Neutrophil (primary cell): ENCODE measurements around the gene CCL1.

ENCODE experiments used
- H3K27ac ChIP-seq: fragments of 200-600 bp; sonication (generic); 2 replicates; pipeline ENCODE4 v1.5.1; 2016; ENCODE audit warnings: mild to moderate bottlenecking, moderate library complexity
- H3K27me3 ChIP-seq: fragments of 200-600 bp; sonication (generic); 2 replicates; pipeline ENCODE4 v1.6.0; 2016; ENCODE audit warnings: mild to moderate bottlenecking
- H3K36me3 ChIP-seq: fragments of 200-600 bp; sonication (generic); 2 replicates; pipeline ENCODE4 v1.5.1; 2017
- H3K4me1 ChIP-seq, 2 experiments: fragments of 200-600 bp in 1 of 2; sonication (generic) in 1 of 2; 1 replicate in 1 of 2; 2 replicates in 1 of 2; pipeline versions ENCODE4 v1.5.1 to v1.6.1; 2013 to 2016; ENCODE audit warnings: low read depth in 1 of 2, low read length in 1 of 2, mild to moderate bottlenecking in 1 of 2, moderate library complexity in 1 of 2; ENCODE audit not compliant: control insufficient read depth in 1 of 2, insufficient read depth in 1 of 2
- H3K4me3 ChIP-seq, 2 experiments: fragments of 200-600 bp in 1 of 2; sonication (generic) in 1 of 2; 1 replicate in 1 of 2; 2 replicates in 1 of 2; pipeline ENCODE4 v1.5.1; 2013 to 2016; ENCODE audit warnings: low read depth in 1 of 2, low read length in 1 of 2, mild to moderate bottlenecking in 1 of 2, moderate library complexity in 1 of 2
- H3K9me3 ChIP-seq: fragments of 200-600 bp; sonication (generic); 2 replicates; pipeline ENCODE4 v1.5.1; 2016
- CTCF ChIP-seq: fragments of 200-600 bp; sonication (generic); IDR thresholded peaks from 2 replicates; pipeline ENCODE4 v1.5.1; 2016; ENCODE audit warnings: antibody characterized with exemption

Gene CCL1

GRCh38 chr17:34358631-34359030 is 4.4 kb downstream of the CCL1 start:
- no peaks in the 10 kb centered on the region for H3K4me1 ChIP-seq
- no peaks in the 10 kb centered on the region for H3K9me3 ChIP-seq
- H3K36me3 ChIP-seq: no peaks in the 10 kb centered on the region
- H3K27ac ChIP-seq: no peak overlapping the region
- H3K27me3 ChIP-seq: no peaks in the 10 kb centered on the region
- no peak for TF ChIP-seq CTCF
- H3K4me3 ChIP-seq: no peak overlapping the region

GRCh38 chr17:34357398-34357797 is 5.6 kb downstream of the CCL1 start:
- H3K4me1 ChIP-seq: no peaks in the 10 kb centered on the region
- H3K36me3 ChIP-seq: no peaks in the 10 kb centered on the region
- TF ChIP-seq CTCF: no peak
- no peak overlapping the region for H3K27ac ChIP-seq
- H3K27me3 ChIP-seq: no peaks in the 10 kb centered on the region
- no peaks in the 10 kb centered on the region for H3K9me3 ChIP-seq
- H3K4me3 ChIP-seq: no peak overlapping the region

DNA sequence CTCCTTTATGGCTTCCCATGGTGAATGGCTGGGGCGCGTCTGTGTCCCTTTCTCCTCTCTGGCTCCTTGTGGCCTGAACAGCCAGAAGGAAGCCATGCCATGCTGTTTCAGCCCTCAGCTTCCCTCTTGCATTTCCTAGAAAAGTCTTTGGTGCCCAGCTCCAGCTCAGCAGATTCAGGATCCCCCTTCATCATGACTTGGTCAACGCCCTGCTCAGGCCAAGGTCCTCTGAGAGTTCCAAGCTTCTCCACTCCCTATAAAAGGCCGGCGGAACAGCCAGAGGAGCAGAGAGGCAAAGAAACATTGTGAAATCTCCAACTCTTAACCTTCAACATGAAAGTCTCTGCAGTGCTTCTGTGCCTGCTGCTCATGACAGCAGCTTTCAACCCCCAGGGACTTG is 6.8 kb downstream of the CCL1 start, which contains the start of gene CCL13:
Gene CCL13, plus strand, starts transcription at position 287 of the 400 bp plus-strand sequence. Its CDS starts 47 bp downstream, at position 334.
- H3K27ac ChIP-seq: no peak within 1 kb of the TSS
- H3K36me3 ChIP-seq: no peaks in the 10 kb centered on the region
- no peaks in the 10 kb centered on the region for H3K4me1 ChIP-seq
- H3K27me3 ChIP-seq: no peaks in the 10 kb centered on the region
- TF ChIP-seq CTCF: no peak
- no peaks in the 10 kb centered on the region for H3K9me3 ChIP-seq
- no peak within 1 kb of the TSS for H3K4me3 ChIP-seq

- H3K36me3 ChIP-seq: no peaks in the 10 kb centered on the region
- H3K27me3 ChIP-seq: no peaks in the 10 kb centered on the region
- no peak for TF ChIP-seq CTCF
- no peaks in the 10 kb centered on the region for H3K9me3 ChIP-seq
- H3K27ac ChIP-seq: no peak overlapping the region
- no peaks in the 10 kb centered on the region for H3K4me1 ChIP-seq
- H3K4me3 ChIP-seq: no peak overlapping the region
These were observed 8.4 kb downstream of the CCL1 start for GRCh38 chr17:34354637-34355036.

GRCh38 chr17:34352191-34352590 is 10.8 kb downstream of the CCL1 start:
- Histone ChIP-seq H3K27me3 (no peaks in the 10 kb centered on the region), H3K36me3 (no peaks in the 10 kb centered on the region), H3K27ac (no peak overlapping the region), H3K9me3 (no peaks in the 10 kb centered on the region), H3K4me1 (no peaks in the 10 kb centered on the region), H3K4me3 (no peak overlapping the region)
- TF ChIP-seq CTCF: no peak

DNA sequence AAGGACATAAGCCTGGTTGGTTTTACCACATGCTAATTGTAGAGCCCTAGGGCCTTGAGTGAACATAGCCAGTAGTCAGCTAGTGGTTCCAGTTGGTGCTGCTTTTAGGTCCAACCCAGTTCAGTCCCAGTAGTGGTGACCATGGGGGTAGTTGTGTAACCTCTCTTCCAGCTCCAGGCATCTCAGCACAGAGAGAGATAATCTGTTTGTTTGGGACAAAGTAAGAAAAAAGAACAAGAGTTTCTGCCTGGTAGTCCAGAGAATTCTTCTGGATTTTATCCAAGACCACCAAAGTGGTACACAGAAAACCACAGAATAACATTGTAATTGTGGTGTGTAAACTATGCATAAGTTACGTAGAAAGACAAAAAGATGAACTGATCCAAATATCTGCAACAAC is 11.9 kb downstream of the CCL1 start:
- Histone ChIP-seq H3K36me3 (no peaks in the 10 kb centered on the region), H3K4me1 (no peaks in the 10 kb centered on the region), H3K27ac (no peak overlapping the region), H3K4me3 (no peak overlapping the region), H3K9me3 (no peaks in the 10 kb centered on the region), H3K27me3 (no peaks in the 10 kb centered on the region)
- no peak for TF ChIP-seq CTCF
